NCI-H226 (cell line): ENCODE data around the gene LITAFD.
A peak's percentile ranks its signal among the peaks of the same experiment; 100 is the strongest.
"Not testable (repeated sequence)": the region's sequence is repeated elsewhere in the genome, so short reads cannot be mapped to it uniquely, and the experiment has no call there.

Experiments used
- DNase-seq: peaks from one replicate; pipeline ENCODE4 v3.0.0-alpha.2; 2015

LITAFD gene

DNA sequence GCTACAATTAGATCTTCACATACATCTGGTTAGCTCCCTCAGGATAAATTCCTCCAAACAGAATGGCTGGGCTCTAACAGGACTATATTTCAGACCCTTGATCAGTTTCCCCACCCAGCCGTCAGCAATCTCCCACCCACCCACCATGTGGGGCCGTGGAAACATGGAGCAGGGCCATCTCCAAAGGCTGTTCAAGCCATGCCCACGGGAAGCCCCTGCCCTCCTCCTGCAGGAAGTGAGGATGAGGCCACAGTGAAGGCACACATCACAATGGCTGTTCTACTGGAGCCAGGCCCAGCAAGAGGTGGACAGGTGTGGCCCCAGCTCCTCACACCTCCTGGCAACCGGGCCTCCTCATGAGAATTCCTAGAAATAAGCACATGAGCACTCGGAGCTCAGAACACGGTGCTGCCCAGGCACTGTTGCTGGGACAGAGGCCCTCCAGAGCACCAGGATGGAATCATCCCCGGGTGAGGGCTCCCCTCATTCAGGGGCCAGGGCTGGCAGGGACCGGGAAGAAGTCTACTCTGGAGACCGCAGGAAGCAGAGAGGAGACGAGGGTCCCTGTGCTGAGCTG, at the start of gene LITAFD:
LITAFD (plus strand) TSS at position 311 of the 577 bp plus-strand sequence. CDS start 2,005 bp downstream, outside the sequence.
- DNase-seq, result no peak

GRCh38 chr16:8832717-8833105, 49.4 kb upstream of the LITAFD start:
- no peak for DNase-seq

DNA sequence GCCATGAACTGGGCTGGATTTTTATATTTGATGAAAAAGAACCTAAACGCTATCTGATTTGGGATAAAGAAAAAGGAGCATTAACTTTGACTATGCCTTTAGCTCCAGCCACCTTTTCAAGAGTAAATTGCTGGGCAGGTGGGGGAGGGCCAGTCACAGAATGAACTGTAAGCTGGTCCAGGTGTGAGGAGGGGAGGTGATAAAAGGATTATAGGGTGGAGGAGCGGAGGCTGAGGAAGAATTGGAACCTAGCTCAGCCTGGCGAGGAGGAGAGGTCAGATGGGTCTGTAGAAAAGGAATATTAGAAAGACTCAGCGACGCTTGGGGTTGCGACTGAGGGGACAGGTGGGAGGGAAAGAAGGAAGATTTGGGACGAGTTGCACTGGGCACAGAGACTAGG, 45.4 kb upstream of the LITAFD start:
- DNase-seq, result not testable (repeated sequence)

- not testable (repeated sequence) for DNase-seq
Measured at GRCh38 chr16:8837594-8837993, 44.6 kb upstream of the LITAFD start.

DNA sequence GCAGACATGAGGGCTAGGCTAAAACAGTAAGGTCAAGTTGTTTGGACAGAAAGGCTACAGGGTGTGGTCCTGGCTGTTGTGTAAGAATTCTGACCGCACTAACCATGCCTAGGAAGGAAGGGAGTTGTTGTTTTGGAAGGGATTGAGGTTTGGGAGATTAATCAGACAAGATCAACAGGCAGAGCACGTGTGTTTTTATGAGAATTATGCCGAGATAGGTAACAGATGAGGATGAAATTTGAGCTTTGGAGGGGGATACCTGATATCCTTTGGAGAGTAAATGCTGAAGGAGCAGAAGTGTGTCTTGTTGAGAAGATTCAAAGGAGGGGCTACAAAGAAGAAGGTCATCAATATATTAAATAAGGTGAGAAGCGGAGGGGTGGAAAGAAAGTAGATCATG, 40.1 kb upstream of the LITAFD start:
- not testable (repeated sequence) for DNase-seq

GRCh38 chr16:8843296-8843695, 38.9 kb upstream of the LITAFD start:
- not testable (repeated sequence) for DNase-seq

DNA sequence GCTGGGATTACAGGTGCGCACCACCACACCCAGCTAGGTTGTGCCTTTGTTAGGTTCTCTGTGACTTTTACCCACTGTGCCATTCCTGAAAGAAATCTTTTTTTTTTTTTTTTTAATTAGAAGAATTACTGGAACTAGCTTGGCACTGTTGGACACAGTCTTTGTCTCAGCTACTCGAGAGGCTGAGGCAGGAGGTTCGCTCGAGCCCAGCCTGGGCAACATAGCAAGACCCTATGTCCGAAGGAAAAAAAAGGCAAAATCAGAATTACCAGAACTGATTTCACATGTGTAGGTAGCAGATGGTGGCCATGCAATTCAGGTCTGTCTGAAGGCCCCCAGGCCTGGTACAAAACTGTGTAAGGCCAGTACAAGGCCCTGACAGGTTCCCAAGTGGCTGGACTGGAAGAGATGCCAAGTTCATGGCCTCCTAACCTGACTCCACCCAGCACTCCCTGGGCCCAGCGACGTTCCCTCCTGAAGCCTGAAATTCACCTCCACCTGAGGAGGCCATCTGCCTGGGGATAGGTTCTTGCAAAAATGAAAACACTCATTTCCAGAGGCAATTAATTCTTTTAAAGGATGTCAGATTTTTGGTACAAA, 36.4 kb upstream of the LITAFD start:
- no peak for DNase-seq

- DNase-seq, result no peak
Measured at GRCh38 chr16:8846401-8846932, 35.7 kb upstream of the LITAFD start.

GRCh38 chr16:8847145-8847544, 35.0 kb upstream of the LITAFD start:
- DNase-seq, result no peak

GRCh38 chr16:8847623-8848022, 34.5 kb upstream of the LITAFD start:
- no peak for DNase-seq

- DNase-seq, result no peak
Measured at GRCh38 chr16:8848231-8848938, 33.8 kb upstream of the LITAFD start.

GRCh38 chr16:8848939-8849391, 33.2 kb upstream of the LITAFD start:
- DNase-seq, result no peak

DNA sequence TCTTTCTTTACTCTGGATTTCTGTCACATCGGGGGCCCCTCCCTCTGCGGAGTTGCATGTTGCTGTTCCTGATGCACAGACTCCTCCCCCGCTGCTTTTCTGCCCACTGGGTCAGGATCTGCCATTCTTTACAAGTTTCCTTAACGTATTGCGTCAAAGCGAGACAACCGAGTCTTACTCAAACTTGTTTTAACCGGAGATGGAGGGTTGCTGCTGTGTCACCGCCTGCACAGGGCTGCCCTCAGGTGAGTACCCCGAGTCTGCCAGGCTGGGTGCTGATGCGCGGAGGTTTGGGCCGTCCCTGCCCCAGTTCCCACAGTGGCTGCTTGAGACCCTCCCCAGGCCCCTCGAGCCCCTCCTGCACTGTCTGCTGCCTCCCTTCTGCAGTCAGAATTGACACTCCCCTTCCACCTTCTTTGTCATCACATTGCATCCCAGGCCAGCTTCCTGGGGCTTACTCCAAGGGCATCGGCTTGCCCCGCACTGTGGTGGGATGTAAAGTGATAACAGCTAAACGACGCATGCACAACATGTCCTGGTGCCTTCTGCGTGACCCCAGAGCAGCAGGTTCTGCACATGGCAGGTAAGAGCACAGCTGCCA, 32.6 kb upstream of the LITAFD start:
- DNase-seq, result no peak

DNA sequence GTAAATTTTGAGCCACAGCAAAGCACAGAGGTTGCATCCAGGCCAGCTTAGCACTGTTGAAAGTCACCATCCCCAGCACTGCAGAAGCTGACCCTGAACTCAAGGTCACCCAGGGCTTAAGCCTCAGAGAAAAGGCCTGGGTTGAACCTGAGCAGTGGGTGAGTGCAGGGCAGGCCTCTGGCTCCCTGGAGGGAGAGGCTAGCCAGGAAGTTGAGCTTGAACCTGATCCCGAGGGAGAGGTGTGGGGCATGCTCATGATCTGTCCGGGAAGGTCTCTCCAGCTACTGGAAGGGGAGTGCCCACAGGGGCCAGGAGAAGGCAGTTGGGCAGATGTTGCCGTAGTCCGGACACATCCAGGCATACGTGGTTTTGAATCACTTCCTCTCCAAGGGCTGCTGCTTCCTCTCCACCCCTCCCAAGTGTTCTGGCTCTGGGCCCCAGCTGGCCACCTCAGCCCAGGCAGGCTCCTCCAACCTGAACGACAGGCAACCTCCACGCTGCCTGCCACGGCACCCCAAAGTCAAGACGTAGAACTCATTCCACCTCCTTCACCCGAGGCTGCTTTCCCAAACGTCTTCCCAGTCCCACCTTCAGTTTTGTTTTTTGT, 31.8 kb upstream of the LITAFD start:
- DNase-seq, result peak; percentile 91

GRCh38 chr16:8851761-8852403, 30.3 kb upstream of the LITAFD start:
- no peak for DNase-seq

DNA sequence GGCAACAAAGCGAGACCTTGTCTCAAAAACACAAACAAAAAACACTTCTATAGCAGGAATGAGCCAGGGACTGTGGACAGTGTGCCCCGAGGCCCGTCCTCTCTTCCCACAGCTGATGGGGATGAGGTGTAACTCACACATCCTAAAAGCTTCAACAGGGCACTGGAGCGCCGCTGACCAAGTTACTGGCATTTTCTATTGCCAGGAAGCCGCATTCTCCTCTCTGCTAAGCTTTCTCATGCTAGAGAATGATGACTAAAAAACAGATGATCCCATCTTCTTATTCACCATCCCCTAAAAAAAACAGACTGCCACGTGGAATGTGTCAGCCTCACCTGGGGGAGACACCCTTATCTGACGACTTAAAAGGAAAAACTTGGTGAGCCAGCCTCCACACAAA, 29.6 kb upstream of the LITAFD start:
- peak; percentile 60 for DNase-seq

DNA sequence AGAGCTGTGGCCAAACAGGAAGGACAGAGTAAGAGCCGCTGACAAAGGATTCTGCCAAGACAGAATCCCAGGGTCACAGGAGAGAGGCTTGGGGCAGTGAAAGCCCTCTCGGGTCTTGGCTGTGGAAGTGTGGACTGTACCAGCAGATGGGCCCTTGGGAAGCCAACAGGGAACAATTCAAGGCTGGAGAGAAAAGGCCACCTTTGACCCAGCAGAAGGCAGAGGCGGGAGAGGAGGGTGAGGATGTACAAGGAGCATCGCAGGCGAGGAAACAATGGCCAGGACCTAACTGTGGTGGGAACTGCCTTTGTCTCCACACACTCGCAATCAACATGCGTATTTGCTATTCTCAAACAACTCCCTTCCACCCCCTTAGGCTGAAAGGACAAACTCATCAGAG, 29.0 kb upstream of the LITAFD start:
- DNase-seq, result no peak

DNA sequence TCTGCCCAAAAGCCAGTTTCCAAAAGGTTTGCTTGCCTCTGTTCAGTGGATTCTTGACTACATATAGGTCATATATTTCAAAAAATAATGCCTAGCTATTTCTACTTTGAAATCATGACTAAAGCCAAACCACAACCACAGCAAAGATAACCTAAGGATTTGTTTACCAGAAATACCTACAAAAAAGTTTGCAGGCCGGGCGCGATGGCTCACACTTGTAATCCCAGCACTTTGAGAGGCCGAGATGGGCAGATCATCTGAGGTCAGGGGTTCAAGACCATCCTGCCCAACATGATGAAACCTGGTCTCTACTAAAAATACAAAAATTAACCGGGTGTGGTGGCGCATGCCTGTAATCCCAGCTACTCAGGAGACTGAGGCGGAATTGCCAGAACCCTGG, 28.5 kb upstream of the LITAFD start:
- peak; percentile 40 for DNase-seq

DNA sequence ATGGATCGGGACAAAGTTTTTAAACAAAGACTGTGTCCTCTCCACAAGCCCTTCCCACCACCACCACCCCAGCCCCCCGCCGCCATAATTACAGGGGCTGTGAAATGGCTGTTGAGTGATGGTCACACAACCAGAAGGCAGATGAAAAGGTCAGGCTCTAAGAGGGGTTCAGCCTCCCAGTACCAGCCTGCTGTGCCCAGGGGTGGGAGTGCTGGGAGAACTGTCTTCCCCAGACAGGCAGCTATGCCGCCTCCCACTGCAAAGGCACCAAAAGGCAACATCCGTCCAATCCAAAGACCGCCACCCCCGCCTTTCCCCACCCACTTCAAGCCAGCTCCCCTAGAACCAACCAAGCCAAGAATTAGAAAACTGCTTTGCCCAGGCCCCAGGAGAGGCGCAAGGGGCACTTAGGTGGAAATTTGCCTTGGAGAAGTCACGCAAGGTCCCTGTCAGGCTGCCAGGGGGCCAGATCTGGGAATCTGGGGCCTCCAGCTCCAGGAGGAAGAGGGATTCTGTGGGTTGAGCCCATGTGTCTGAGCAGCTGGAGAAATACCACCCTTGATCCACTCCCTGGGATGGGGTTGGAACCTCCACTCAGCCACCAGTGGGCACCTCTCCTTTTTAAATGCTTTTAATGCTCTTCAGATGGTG, 27.7 kb upstream of the LITAFD start:
- DNase-seq, result no peak

DNA sequence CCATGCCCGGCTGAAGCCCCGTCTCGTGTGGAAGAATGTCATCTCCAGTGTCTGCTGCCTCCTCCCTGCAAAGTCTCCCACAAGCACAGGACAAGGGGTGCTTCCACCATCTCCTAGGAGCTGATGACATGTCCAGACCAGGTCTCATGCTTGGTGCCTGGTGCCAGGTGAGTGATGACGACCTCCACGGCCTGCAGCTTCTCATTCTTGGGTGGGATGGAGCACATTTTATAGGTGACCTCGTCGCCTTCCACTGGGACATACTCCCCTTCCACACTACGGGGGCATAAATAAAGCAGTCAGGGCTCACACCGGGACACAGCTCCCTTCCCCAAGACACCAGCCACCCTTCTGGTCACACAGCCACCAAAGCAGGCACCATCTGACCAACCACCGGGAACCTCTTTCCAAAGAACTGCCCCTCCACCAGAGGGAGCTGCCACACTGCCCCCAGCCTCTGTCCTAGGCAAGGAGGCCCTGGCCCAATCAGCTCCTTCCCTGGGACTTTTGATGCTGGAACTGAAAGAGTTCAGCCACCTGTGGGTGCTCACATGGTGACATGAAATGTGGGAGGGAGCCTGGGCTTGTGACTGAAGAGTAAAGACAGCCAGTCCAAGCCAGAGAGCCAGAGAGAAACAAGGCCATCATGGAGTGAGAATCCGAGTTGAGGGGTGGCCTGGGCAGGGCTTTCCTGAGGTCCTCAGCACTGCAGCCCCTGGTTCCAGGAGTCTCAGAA, 26.9 kb upstream of the LITAFD start:
- no peak for DNase-seq

- DNase-seq, result no peak
Measured at GRCh38 chr16:8855972-8856371, 26.2 kb upstream of the LITAFD start.
